ENCODE data around the gene THOC6. TPM values are rescaled to one million over a fixed set of nuclear protein-coding genes. Genes with fewer than 3 reads are reported as not detected.

The THOC6 gene
- total RNA-seq, 2 experiments from 2014 or later = 33.6 to 36.0 TPM

DNA sequence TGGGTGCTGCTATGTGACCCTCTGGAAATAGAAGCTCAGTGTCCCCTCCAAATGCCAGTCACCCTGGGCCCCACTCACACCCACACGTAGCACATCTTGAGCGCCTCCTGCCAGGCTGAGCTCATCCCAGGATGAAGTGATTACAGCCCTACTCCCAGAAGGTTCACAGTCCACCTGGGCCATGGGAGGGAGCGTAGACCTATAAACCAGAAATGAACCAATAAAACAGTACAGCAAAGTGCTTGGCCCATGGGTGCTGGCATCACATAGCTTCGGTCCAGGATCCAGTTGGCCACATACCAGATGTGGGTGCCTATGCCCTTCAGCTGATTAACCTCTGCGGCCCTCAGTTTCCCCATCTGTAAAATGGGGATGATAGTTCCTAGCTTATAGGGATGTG lies 15.1 kb downstream of the THOC6 start:
- DNase-seq (ENCODE audit: low spot score) = no peak
- ChIA-PET POLR2A (no interaction called here), CTCF (ENCODE audit: unreplicated experiment) (interaction anchor here (1.3 kb wide), 1 partner anchor 11 kb away, joined by 9 read pairs; no protein-coding TSS in a partner anchor)
- no peak overlapping the region for H3K27ac ChIP-seq (ENCODE audit: low read depth, low read length, poor library complexity, severe bottlenecking)
- no peak overlapping the region for H2AFZ ChIP-seq (ENCODE audit: low read length)
- H3K9me2 ChIP-seq (ENCODE audit: insufficient read depth, low read length) = no peaks in the 10 kb centered on the region
- no peaks in the 10 kb centered on the region for H3K79me2 ChIP-seq (ENCODE audit: insufficient read depth, low read depth, low read length)
- no peak for TF ChIP-seq EZH2phosphoT487 (IDR thresholded peaks at IDR 0.05; ENCODE audit: borderline replicate concordance, low read depth, low read length)
- TF ChIP-seq, protein P1, sequence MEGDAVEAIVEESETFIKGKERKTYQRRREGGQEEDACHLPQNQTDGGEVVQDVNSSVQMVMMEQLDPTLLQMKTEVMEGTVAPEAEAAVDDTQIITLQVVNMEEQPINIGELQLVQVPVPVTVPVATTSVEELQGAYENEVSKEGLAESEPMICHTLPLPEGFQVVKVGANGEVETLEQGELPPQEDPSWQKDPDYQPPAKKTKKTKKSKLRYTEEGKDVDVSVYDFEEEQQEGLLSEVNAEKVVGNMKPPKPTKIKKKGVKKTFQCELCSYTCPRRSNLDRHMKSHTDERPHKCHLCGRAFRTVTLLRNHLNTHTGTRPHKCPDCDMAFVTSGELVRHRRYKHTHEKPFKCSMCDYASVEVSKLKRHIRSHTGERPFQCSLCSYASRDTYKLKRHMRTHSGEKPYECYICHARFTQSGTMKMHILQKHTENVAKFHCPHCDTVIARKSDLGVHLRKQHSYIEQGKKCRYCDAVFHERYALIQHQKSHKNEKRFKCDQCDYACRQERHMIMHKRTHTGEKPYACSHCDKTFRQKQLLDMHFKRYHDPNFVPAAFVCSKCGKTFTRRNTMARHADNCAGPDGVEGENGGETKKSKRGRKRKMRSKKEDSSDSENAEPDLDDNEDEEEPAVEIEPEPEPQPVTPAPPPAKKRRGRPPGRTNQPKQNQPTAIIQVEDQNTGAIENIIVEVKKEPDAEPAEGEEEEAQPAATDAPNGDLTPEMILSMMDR (conservative IDR thresholded peaks at IDR 0.05; ENCODE audit: low read length) = no peak
- H4K20me1 ChIP-seq (ENCODE audit: insufficient read depth, low read length) = no peaks in the 10 kb centered on the region
- no peaks in the 10 kb centered on the region for H3K9me3 ChIP-seq (ENCODE audit: low read length)
- no TSS peak for BruUV-seq (replicated peaks)
- H3K36me3 ChIP-seq (ENCODE audit: insufficient read depth, low read length) = no peaks in the 10 kb centered on the region
- no peak overlapping the region for H3K4me3 ChIP-seq (ENCODE audit: low read depth, low read length, poor library complexity, severe bottlenecking)
- H3K4me1 ChIP-seq (ENCODE audit: insufficient read depth, low read length, poor library complexity, severe bottlenecking) = no peaks in the 10 kb centered on the region
- no peak overlapping the region for H3K4me2 ChIP-seq (ENCODE audit: low read length)
- intact Hi-C loops (cut with micrococcal nuclease; ENCODE audit: unreplicated experiment) = no loop called here

DNA sequence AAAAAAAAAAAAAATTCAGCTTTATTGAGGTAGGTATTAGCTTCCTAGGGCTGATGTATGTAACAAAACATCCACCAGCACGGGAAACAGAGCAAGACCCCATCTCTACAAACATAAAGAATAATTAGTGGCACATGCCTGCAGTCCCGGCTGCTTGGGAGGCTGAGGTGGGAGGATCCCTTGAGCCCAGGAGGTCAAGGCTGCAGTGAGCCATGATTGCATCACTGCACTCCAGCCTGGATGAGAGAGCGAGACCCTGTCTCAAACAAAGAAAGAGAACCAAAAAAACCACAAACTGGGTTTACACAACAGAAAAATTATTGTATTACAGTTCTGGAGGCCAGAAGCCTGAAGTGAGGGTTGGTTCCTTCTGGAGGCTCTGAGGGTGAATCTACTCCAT lies 18.5 kb downstream of the THOC6 start:
- H3K79me2 ChIP-seq (ENCODE audit: insufficient read depth, low read depth, low read length) = no peaks in the 10 kb centered on the region
- peaks cover 9% of the 10 kb centered on the region for H3K4me1 ChIP-seq (ENCODE audit: insufficient read depth, low read length, poor library complexity, severe bottlenecking)
- H3K4me2 ChIP-seq (ENCODE audit: low read length) = no peak overlapping the region
- POLR2A ChIA-PET = interaction anchor here (0.6 kb wide), 1 partner anchor 1227 kb away, joined by 3 read pairs; no protein-coding TSS in a partner anchor
- no peak for TF ChIP-seq EZH2phosphoT487 (IDR thresholded peaks at IDR 0.05; ENCODE audit: borderline replicate concordance, low read depth, low read length)
- TF ChIP-seq, protein P1 (conservative IDR thresholded peaks at IDR 0.05; ENCODE audit: low read length) = no peak
- H3K9me3 ChIP-seq (ENCODE audit: low read length) = no peaks in the 10 kb centered on the region
- H2AFZ ChIP-seq (ENCODE audit: low read length) = no peak overlapping the region
- no peak for DNase-seq (ENCODE audit: low spot score)
- H3K9me2 ChIP-seq (ENCODE audit: insufficient read depth, low read length) = no peaks in the 10 kb centered on the region
- BruUV-seq (replicated peaks) = no TSS peak
- no peaks in the 10 kb centered on the region for H3K36me3 ChIP-seq (ENCODE audit: insufficient read depth, low read length)
- CTCF ChIA-PET (ENCODE audit: unreplicated experiment) = interaction anchor here (0.6 kb wide), 1 partner anchor 10 kb away, joined by 3 read pairs; no protein-coding TSS in a partner anchor
- H4K20me1 ChIP-seq (ENCODE audit: insufficient read depth, low read length) = no peaks in the 10 kb centered on the region
- no peak overlapping the region for H3K4me3 ChIP-seq (ENCODE audit: low read depth, low read length, poor library complexity, severe bottlenecking)
- intact Hi-C loops (cut with micrococcal nuclease; ENCODE audit: unreplicated experiment) = no loop called here
- H3K27ac ChIP-seq (ENCODE audit: low read depth, low read length, poor library complexity, severe bottlenecking) = no peak overlapping the region

DNA sequence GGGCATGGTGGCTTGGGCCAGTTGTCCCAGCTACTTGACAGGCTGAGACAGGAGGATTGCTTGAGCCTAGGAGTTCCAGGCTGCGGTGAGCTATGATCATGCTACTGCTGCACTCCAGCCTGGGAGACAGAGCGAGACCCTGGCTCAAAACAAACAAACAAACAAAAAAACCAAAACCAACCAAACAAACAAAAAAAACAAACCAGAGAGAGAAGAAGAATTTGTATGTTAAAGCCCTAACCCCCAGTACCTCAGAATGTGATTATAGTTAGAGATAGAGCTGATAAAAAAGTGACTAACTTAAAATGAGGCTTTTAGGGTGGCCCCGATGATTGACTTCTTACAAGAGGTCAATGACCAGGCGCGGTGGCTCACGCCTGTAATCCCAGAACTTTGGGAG lies 20.9 kb downstream of the THOC6 start:
- no peak overlapping the region for H2AFZ ChIP-seq (ENCODE audit: low read length)
- H3K4me1 ChIP-seq (ENCODE audit: insufficient read depth, low read length, poor library complexity, severe bottlenecking) = peaks cover 9% of the 10 kb centered on the region
- no peak for DNase-seq (ENCODE audit: low spot score)
- ChIA-PET CTCF (ENCODE audit: unreplicated experiment) (no interaction called here), POLR2A (interaction anchor here (1.3 kb wide), 1 partner anchor 13 kb away, joined by 5 read pairs; no protein-coding TSS in a partner anchor)
- H3K4me3 ChIP-seq (ENCODE audit: low read depth, low read length, poor library complexity, severe bottlenecking) = no peak overlapping the region
- no peaks in the 10 kb centered on the region for H4K20me1 ChIP-seq (ENCODE audit: insufficient read depth, low read length)
- TF ChIP-seq, protein P1 (conservative IDR thresholded peaks at IDR 0.05; ENCODE audit: low read length) = no peak
- no peak for TF ChIP-seq EZH2phosphoT487 (IDR thresholded peaks at IDR 0.05; ENCODE audit: borderline replicate concordance, low read depth, low read length)
- H3K9me3 ChIP-seq (ENCODE audit: low read length) = no peaks in the 10 kb centered on the region
- no peaks in the 10 kb centered on the region for H3K36me3 ChIP-seq (ENCODE audit: insufficient read depth, low read length)
- BruUV-seq (replicated peaks) = no TSS peak
- no peak overlapping the region for H3K4me2 ChIP-seq (ENCODE audit: low read length)
- no peak overlapping the region for H3K27ac ChIP-seq (ENCODE audit: low read depth, low read length, poor library complexity, severe bottlenecking)
- intact Hi-C loops (cut with micrococcal nuclease; ENCODE audit: unreplicated experiment) = no loop called here
- H3K9me2 ChIP-seq (ENCODE audit: insufficient read depth, low read length) = no peaks in the 10 kb centered on the region
- no peaks in the 10 kb centered on the region for H3K79me2 ChIP-seq (ENCODE audit: insufficient read depth, low read depth, low read length)

All from OCI-LY7 (cell line).